ENCODE data around the gene OGN.

DNA sequence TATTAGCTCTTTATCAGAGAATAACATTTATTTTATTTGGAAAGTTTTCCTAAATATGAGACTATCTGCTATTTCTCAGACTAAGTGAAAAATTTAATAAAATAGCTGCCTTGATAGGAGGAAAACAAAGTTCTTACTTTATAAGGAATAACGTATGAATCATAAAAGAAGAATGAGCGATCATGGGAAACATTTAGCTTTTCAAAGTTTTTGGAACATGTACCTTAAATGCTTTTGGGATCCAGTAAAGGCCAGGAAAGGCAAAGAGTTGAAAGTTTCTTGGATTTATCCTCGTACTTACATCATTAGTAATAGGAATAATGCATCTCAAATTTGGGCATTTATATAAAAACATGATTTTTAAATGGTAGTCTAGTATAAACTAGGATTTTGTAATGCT, 19.4 kb downstream of the OGN start:
- TF ChIP-seq, protein P1, sequence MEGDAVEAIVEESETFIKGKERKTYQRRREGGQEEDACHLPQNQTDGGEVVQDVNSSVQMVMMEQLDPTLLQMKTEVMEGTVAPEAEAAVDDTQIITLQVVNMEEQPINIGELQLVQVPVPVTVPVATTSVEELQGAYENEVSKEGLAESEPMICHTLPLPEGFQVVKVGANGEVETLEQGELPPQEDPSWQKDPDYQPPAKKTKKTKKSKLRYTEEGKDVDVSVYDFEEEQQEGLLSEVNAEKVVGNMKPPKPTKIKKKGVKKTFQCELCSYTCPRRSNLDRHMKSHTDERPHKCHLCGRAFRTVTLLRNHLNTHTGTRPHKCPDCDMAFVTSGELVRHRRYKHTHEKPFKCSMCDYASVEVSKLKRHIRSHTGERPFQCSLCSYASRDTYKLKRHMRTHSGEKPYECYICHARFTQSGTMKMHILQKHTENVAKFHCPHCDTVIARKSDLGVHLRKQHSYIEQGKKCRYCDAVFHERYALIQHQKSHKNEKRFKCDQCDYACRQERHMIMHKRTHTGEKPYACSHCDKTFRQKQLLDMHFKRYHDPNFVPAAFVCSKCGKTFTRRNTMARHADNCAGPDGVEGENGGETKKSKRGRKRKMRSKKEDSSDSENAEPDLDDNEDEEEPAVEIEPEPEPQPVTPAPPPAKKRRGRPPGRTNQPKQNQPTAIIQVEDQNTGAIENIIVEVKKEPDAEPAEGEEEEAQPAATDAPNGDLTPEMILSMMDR (IDR thresholded peaks at IDR 0.05; ENCODE audit: insufficient read depth, low read length, poor library complexity, severe bottlenecking): no peak
- TF ChIP-seq EZH2phosphoT487 (conservative IDR thresholded peaks at IDR 0.05; ENCODE audit: low read length): no peak
